GM18499 (cell line): ENCODE results near the gene RBPMS2.

Source experiments
- ATAC-seq: cut with Tn5 transposase; IDR thresholded peaks from one replicate; pipeline ENCODE4 v1.9.1; 2021; ENCODE audit warnings: moderate number of reproducible peaks; ENCODE audit not compliant: insufficient read depth, unreplicated experiment

RBPMS2 gene

DNA sequence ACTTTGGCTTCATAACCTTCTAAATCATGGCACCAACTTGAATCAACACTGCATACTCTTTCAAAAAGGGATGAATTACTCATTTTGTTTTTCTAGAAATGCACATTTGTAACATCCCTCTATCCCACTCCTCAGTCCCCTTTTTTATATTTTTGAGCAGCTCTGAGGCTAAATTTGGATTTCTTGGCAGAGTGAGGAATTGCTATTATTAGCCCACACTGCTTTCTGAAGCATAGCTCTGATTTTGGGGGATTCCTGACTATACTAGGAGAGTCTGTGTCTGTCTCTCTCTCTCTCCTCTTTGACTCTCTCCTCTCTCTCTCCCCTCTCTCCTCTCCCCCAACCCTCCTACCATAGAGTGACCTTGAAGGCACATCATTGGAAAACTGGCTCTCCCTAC lies 76.6 kb downstream of the RBPMS2 start:
- no peak for ATAC-seq

DNA sequence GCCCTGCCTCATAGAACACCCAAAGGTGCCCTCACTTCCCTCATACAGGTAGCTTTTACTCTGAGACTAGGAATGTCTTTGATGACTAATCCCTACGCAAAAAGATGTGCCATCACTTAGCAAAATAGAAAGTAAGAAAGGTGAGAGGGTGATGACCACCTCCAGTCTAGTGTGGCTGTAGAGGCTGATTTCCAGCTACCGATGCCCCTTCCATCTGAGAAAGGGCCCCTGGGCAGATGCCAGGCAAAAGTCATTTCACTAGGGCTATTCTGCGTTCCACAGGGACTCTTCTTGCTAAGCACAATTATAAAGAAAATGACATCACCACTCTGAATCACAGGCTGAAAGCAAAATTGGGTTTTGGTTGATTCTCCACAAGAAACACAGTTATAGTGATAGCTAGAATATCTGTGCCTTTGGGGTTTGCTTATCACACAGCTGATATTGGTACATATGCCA lies 77.4 kb downstream of the RBPMS2 start:
- no peak for ATAC-seq

DNA sequence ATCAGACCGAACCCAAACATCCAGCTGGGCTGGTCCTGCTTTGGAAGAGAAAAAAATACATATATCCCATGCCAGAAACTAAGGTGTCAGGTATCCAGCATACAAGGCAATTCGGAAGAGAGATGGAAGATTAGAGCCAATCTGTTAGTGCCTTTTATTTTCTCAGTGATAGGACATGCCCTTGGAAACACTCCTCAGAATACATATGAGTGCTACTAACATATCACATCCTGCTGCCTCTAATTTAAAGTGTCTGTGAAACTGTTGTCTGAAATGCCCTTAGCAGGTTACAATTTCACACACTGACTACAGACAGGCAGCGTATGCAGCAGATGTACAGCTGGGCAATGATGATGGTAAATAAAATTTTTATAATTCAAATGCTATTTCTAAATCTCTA lies 78.9 kb downstream of the RBPMS2 start:
- ATAC-seq: no peak

DNA sequence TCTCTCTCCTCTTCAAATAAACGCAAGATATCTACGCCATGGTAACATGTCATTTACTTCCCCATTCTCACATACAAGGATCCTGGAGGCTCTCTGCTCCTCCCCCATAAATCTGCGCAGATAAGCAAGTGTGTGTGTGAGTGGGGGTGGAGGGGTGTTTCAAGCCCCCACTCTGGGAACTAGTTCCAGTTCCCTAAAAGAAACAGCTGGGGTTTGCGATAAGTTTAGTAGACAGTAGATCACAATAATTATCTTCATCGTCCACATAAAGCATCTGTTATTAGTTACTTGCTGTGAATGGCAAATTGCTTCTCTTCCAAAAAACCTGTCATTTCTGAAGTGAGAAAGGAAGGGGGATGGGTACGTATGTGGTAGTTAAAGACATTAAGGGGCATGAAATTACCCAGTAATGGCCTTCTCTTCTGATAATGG lies 79.8 kb downstream of the RBPMS2 start:
- ATAC-seq: no peak

DNA sequence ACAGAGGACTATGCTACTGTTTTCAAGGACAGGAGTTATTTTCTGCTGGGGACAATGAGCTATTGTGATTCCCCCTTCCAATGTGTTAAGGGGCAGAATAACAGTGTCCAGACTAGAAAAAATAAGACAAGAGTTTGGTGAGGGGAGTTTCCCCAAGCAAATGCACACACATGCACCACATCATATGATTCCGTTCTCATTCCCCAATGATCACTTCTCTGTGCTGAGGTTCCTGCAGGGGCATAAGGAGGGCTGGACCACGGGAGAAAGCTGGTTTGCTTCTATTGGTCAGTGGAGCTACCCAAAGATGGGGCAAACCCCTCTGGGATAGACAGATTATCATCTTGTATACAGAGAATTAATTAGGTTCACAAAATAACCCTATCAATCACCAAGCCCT lies 80.6 kb downstream of the RBPMS2 start:
- no peak for ATAC-seq

DNA sequence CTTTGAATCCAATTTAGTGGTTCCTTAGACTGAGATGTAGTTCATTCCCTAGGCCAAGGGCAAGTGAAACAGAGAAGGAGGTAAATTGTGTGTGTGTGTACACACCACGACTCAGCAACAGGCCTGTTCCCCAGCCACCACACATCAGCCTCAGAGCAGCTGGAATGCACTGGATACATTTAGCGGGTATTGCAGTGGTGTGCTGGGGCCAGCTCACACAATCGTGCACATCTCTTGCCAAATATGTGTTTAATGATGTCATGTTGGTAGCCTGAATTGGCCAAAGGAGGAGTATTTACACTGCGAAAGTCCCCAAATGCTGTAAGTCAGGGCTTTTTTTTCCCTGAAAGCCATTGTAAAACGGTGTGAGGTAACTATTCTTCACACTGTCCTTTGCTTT lies 82.3 kb downstream of the RBPMS2 start:
- no peak for ATAC-seq

DNA sequence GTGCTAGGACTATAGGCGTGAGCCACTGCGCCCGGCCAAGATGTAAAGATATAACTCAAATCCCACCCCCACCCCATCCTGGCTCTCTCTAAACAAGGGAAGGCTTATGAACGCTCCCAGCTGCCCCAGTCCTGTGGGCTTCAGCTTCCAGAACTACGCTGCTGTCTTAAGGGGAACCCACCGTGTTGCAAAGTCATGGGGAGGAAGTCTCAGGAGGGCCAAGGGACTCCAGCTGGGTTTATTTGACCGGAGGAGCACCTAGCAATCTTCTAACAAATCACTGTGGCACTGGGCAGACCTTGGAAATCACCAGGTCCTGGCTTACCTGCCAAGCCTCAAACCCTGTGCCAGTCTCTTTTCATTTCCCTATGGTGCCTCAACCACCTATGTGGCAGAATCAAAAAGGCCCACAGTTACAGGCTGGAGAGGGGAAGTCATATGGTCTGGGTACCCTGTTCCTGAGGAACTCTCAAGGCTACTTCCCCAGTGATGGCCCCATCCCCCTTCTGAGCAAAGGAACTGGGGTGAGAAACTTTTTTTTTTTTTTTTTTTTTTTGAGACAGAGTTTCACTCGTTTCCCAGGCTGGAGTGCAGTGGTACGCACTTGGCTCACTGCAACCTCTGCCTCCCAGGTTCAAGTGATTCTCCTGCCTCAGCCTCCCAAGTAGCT lies 83.4 kb downstream of the RBPMS2 start:
- no peak for ATAC-seq

DNA sequence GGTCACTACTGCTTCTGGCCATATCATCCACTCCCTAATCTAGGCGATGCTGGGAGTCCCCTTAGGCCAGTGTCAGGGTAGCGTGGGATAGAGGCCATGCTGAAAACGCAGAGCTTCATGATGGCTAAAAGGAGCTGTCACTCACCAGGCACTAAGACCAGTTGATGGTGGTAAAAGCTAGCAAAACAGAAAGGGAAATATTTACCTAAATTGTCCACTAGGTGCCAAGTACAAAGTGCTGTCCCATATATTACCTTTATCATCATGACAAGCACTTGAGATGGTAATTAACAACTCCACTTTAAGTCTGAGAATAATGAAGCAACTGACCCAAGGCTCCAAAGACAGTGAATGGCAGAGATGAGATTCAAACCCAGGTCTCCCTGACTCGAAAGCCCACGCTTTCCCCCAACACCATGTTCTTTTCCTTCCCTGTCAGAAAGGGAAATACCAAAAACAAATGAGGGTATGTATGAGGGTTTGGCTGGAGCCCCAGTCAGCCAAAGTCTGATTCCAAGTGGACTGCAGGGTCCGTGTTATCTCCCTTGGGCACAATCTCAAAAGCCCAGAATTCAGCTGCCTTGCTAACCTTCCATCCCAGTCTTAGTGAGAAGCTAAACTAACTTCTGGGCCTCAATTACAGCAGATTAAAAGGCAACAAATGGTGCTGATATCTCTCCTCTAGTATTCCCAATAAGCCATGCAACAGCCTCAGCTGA lies 84.7 kb downstream of the RBPMS2 start:
- no peak for ATAC-seq

DNA sequence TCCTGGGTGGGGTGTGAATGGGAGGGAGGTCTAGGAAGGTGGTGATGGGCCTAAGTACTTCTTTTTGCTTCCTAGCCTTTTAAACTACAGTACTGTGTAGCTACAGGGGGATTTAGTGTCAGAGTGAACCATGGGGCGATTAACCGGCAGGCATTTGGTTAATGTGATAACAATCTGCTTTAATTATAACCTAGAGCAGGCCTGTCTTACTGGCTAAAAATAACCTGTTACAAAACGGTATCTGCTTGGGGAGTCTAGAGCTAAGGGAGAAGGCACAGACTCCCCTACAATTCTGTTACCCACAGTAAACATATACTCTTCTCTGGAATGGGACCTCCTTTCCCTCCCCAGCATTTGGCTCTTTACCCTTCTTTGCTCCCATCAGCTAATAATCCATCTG lies 85.4 kb downstream of the RBPMS2 start:
- no peak for ATAC-seq
